GM18507 (cell line): ENCODE results near the gene PTPRM.

ENCODE experiments used
- DNase-seq: peaks from one replicate; pipeline ENCODE4 v3.0.0; 2011; ENCODE audit warnings: low read depth; ENCODE audit not compliant: insufficient read length; ENCODE audit errors: extremely low spot score
- FAIRE-seq: peaks from 2 replicates; lab custom pipeline; 2011; peaks lifted over from hg19 to GRCh38; lab: Jason Lieb, UNC

PTPRM gene

GRCh38 chr18:7772510-7772888, 205.4 kb downstream of the PTPRM start:
- no peak for FAIRE-seq

GRCh38 chr18:7772951-7773350, 205.8 kb downstream of the PTPRM start:
- DNase-seq (no peak), FAIRE-seq (no peak)

More at GRCh38 chr18:7772510-7772888, 205.4 kb downstream of the PTPRM start:
- no peak for DNase-seq

- DNase-seq (no peak), FAIRE-seq (no peak)
Observed at GRCh38 chr18:7775128-7775527, 208.0 kb downstream of the PTPRM start.

- DNase-seq = no peak
- no peak for FAIRE-seq
Observed at GRCh38 chr18:7775843-7776242, 208.7 kb downstream of the PTPRM start.

GRCh38 chr18:7778181-7778580, 211.1 kb downstream of the PTPRM start:
- DNase-seq (no peak), FAIRE-seq (no peak)

GRCh38 chr18:7779211-7779610, 212.1 kb downstream of the PTPRM start:
- FAIRE-seq (no peak), DNase-seq (no peak)

- FAIRE-seq = no peak
- DNase-seq = no peak
Observed at GRCh38 chr18:7784171-7784570, 217.1 kb downstream of the PTPRM start.

- DNase-seq (no peak), FAIRE-seq (no peak)
Observed at GRCh38 chr18:7786569-7786968, 219.5 kb downstream of the PTPRM start.

- FAIRE-seq = no peak
- DNase-seq = no peak
Observed at GRCh38 chr18:7787339-7787738, 220.2 kb downstream of the PTPRM start.

- FAIRE-seq = no peak
- no peak for DNase-seq
Observed at GRCh38 chr18:7789856-7790552, 222.9 kb downstream of the PTPRM start.

- no peak for DNase-seq
- FAIRE-seq = no peak
Observed at GRCh38 chr18:7793100-7793499, 226.0 kb downstream of the PTPRM start.

GRCh38 chr18:7803956-7804469, 236.9 kb downstream of the PTPRM start:
- DNase-seq (no peak), FAIRE-seq (no peak)

- FAIRE-seq = no peak
- DNase-seq = no peak
Observed at GRCh38 chr18:7805096-7805495, 238.0 kb downstream of the PTPRM start.

- FAIRE-seq (no peak), DNase-seq (no peak)
Observed at GRCh38 chr18:7805880-7806279, 238.8 kb downstream of the PTPRM start.

GRCh38 chr18:7807936-7808453, 240.9 kb downstream of the PTPRM start:
- DNase-seq (no peak), FAIRE-seq (no peak)

- FAIRE-seq = no peak
Observed at GRCh38 chr18:7808992-7809391, 241.9 kb downstream of the PTPRM start.

GRCh38 chr18:7809455-7809854, 242.3 kb downstream of the PTPRM start:
- FAIRE-seq (no peak), DNase-seq (no peak)

More at GRCh38 chr18:7808992-7809391, 241.9 kb downstream of the PTPRM start:
- DNase-seq = no peak

- FAIRE-seq (no peak), DNase-seq (no peak)
Observed at GRCh38 chr18:7809978-7810377, 242.9 kb downstream of the PTPRM start.

GRCh38 chr18:7812431-7813063, 245.4 kb downstream of the PTPRM start:
- FAIRE-seq (no peak), DNase-seq (no peak)

- FAIRE-seq (no peak), DNase-seq (no peak)
Observed at GRCh38 chr18:7813131-7813530, 246.0 kb downstream of the PTPRM start.

- DNase-seq = no peak
Observed at GRCh38 chr18:7814754-7815315, 247.7 kb downstream of the PTPRM start.

More at GRCh38 chr18:7814754-7815315, 247.7 kb downstream of the PTPRM start:
- FAIRE-seq = no peak
